Mucosa of descending colon (tissue), 3 donors: ENCODE measurements around the gene FOXD2. TPM values are rescaled to one million over a fixed set of nuclear protein-coding genes. Genes with fewer than 3 reads are reported as not detected.
A peak's percentile ranks its signal among the peaks of the same experiment; 100 is the strongest.
"Not testable (repeated sequence)": the region's sequence is repeated elsewhere in the genome, so short reads cannot be mapped to it uniquely, and the experiment has no call there.

Experiments
- ATAC-seq: fragments of 200-7000 bp; cut with Tn5 transposase; one replicate; pipeline ENCODE4 v1.9.1; 2020; ENCODE audit warnings: mild to moderate bottlenecking, moderate library complexity
- DNase-seq, 3 donors: peaks; one replicate each; pipeline ENCODE4 v3.0.0-alpha.2; 2020
- H3K36me3 ChIP-seq: fragments of 200-600 bp; one replicate; pipeline ENCODE4 v1.8.0; 2021; ENCODE audit warnings: low read depth, mild to moderate bottlenecking
- H3K4me1 ChIP-seq: fragments of 200-600 bp; one replicate; pipeline ENCODE4 v1.8.0; 2021; ENCODE audit warnings: low read depth, mild to moderate bottlenecking
- H3K4me3 ChIP-seq: fragments of 200-600 bp; one replicate; pipeline ENCODE4 v1.8.0; 2021; ENCODE audit warnings: mild to moderate bottlenecking
- H3K9me3 ChIP-seq: fragments of 200-600 bp; one replicate; pipeline ENCODE4 v1.8.0; 2021; ENCODE audit warnings: mild to moderate bottlenecking
- intact Hi-C, 2 donors: fragments of 100-400 bp; cut with DNase I in 1 of 2; cut with micrococcal nuclease in 1 of 2; formaldehyde crosslinking; loops; one replicate each; pipeline versions ENCODE4 v1.11.0 to v1.11.1; 2022; cut with DNase I, micrococcal nuclease
- total RNA-seq, 3 donors: library from RNA; stranded (reverse); fragmentation: NEBNext Ultra II Directional in 2 of 3; extraction: Animal tissue kit (Norgen Biotek cat#: 25700) in 2 of 3; gene quantifications; one replicate each; pipeline versions ENCODE4 v1.2.1 to v1.2.4, GENCODE V29; 2021 to 2023
- TF ChIP-seq, protein P1 (sequence below): fragments of 200-600 bp; IDR thresholded peaks from one replicate; pipeline ENCODE4 v1.8.0; 2022; ENCODE audit warnings: antibody characterized with exemption, mild to moderate bottlenecking
- donor health status: DM: no; HTN: no; CAD: no; lungs with moderate emphysema.
- donor health status: DM: no; HTN: no; CAD: no.
- donor health status: DM: no; HTN: yes; CAD: no.

FOXD2 gene
- total RNA-seq, 3 donors from 2014 or later = 7.7 to 24.8 (median 17.1) TPM

DNA sequence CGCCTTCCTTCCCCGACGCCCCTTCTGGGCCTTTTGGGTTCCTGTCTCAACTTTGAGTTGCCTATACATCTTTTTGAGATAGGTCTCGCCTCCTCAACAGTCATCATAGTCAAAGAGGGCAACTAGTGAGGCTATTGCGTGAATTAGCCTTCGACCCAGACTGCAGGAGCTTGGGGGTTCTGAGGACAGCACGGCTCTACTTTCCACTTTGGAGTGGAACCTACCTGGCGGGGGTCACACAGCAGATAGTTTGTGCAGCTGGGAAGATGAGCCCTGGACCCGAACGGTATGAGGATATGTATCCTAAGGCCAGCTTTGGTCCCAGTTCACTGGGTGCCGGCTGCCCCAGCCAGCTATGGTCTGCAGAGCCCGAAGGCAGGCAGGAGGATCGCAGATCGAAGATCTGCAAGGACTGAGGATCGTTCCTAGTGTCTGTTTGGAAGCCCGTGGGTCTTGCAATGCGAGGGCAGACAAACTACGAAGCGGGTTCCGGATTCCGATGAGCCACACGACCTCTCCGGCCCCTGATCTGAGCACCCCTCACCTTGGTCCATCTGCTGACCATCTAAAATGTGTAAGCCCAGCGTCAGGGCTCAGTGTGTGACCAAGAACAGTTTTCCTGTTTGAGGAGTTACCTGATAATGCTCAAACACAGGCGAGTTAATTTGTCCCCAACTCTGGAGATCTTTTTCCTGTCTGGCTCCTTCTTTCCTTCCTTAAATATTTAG is 8.1 kb downstream of the FOXD2 start:
- Histone ChIP-seq H3K36me3 (no peaks in the 10 kb centered on the region), H3K4me3 (no peak overlapping the region), H3K4me1 (peaks cover 11% of the 10 kb centered on the region), H3K9me3 (no peaks in the 10 kb centered on the region)
- DNase-seq (peak in 1 of 3 donors; percentile 41), ATAC-seq (no peak)
- TF ChIP-seq, protein P1, sequence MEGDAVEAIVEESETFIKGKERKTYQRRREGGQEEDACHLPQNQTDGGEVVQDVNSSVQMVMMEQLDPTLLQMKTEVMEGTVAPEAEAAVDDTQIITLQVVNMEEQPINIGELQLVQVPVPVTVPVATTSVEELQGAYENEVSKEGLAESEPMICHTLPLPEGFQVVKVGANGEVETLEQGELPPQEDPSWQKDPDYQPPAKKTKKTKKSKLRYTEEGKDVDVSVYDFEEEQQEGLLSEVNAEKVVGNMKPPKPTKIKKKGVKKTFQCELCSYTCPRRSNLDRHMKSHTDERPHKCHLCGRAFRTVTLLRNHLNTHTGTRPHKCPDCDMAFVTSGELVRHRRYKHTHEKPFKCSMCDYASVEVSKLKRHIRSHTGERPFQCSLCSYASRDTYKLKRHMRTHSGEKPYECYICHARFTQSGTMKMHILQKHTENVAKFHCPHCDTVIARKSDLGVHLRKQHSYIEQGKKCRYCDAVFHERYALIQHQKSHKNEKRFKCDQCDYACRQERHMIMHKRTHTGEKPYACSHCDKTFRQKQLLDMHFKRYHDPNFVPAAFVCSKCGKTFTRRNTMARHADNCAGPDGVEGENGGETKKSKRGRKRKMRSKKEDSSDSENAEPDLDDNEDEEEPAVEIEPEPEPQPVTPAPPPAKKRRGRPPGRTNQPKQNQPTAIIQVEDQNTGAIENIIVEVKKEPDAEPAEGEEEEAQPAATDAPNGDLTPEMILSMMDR = no peak
- intact Hi-C loops = no loop called here

DNA sequence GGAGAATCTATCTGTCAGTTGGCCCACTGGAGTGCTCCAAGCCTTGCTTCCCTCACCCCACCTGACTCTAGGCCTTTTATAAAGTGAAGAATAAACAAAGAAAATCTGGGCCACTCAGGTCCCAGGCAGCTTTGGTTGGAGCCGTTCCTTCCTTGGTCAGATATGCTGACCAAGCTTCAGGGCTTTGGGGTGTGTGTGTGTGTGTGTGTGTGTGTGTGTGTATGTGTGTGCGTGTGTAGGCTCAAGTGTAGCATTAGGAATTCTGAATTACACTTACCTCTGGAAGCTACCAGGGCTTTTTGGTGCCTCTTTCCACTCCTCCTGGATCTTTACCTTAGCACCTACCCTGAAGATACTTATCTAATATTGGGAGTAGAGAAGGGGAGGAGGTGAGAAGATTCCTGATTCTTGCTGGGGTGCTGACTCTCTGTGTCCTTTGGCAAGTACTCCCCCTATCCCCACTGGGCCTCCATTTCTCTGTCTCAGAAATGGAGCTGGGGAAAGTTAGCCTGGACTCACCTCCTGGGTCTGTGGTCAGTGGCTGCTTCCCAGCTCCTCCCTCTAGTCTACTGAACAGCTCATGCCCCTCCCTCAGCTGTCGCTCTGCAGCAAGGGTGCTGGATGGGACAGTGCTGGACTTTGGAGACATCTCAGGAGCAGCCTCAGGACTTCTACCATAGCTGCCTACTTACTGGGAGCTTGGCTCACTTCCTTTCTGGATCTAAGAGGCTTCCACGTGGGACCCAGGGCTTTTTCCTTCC is 10.8 kb downstream of the FOXD2 start:
- DNase-seq = no peak

DNA sequence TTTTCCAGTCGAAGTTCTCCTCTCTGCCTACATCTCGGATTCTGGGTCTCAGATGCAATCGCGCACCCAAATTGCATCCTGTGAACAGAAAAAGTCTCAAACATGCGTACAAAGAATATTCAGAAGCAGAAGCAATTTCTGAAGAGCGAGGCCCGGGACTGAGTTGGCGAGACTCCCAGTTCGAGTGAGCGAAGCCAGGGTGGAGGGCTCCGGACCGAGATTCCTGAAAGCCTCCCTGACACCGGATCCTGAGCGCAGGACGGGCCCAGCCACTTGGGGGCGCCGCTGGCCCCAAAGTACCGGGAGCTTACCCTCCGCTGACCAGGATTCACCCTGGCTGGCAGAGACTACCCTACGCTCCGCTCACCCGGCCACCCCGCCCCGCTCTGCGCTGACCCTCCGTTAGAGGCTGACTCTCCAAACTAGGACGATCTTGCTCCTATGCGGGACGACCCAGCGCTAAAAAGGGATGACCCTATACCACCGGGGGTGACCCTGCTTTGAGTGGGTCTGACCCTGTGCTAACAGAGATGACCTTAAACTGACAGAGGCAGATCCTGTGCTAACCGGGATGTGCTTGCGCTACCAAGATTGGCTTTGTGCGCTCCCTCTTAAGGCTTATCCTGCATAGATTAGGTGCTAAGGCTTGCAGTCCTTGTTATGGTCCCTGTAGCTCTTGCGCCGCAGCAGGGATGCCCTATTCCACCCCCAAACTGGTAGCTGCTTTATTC is 12.1 kb downstream of the FOXD2 start:
- Histone ChIP-seq H3K36me3 (no peaks in the 10 kb centered on the region), H3K9me3 (no peaks in the 10 kb centered on the region), H3K4me1 (peaks cover 11% of the 10 kb centered on the region), H3K4me3 (no peak overlapping the region)
- peak; percentile 50 for ATAC-seq
- intact Hi-C loops = no loop called here
- TF ChIP-seq, protein P1 = peak; percentile 14
- DNase-seq = peak in 2 of 3 donors; percentile 64 to 67

More for the DNA sequence above, 10.8 kb downstream of the FOXD2 start:
- Histone ChIP-seq H3K36me3 (no peaks in the 10 kb centered on the region), H3K9me3 (no peaks in the 10 kb centered on the region), H3K4me3 (no peak overlapping the region), H3K4me1 (peaks cover 11% of the 10 kb centered on the region)
- intact Hi-C loops = no loop called here
- TF ChIP-seq, protein P1 = no peak
- no peak for ATAC-seq

DNA sequence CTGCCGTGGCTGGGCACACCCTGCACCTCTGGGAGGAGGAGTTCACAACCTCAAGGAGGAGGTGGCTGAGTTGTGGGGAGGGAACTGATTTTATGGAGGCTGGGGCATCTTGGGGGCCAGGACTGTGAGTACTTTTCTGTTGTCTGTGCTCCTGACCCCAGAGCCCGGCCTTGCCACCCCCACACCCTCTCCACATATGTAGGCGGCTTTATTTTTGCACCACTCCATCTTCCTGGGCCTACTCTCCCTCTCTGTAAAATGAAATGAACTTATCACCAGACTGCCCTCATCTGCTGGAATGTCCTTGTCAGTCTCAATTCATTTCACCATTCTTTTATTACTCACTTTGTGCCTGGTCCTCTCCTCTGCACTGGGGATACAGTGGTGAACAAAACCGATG is 12.8 kb downstream of the FOXD2 start:
- H3K4me3 ChIP-seq = no peak overlapping the region
- H3K36me3 ChIP-seq = no peaks in the 10 kb centered on the region

DNA sequence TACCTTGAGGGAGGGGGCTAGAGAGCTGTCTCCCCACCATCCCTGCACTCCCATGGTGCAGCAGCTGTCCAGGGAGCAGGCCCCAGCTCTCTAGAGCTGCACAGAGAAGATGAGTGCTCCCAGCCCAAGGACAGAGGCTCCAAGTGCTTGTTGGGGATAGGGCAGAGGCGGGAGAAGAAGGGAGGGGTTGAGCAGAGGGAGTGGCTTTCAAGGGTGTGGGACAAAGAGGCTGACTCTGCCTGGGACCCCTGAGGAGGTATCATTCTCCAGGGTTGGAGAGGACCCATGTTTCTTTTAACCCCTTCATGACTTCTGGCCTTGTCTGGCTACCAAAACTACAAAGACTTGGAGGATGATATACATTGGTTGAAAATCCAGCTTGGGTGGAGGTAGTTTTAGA is 14.6 kb downstream of the FOXD2 start:
- no peaks in the 10 kb centered on the region for H3K9me3 ChIP-seq
- H3K4me1 ChIP-seq = peaks cover 3% of the 10 kb centered on the region
- TF ChIP-seq, protein P1 = no peak
- DNase-seq (peak in 1 of 3 donors; percentile 33), ATAC-seq (peak; percentile 30)
- no peak overlapping the region for H3K4me3 ChIP-seq
- intact Hi-C loops = no loop called here
- no peaks in the 10 kb centered on the region for H3K36me3 ChIP-seq

More for the DNA sequence above, 12.8 kb downstream of the FOXD2 start:
- DNase-seq (no peak), ATAC-seq (no peak)
- Histone ChIP-seq H3K4me1 (peaks cover 11% of the 10 kb centered on the region), H3K9me3 (no peaks in the 10 kb centered on the region)
- intact Hi-C loops = no loop called here
- TF ChIP-seq, protein P1 = no peak

DNA sequence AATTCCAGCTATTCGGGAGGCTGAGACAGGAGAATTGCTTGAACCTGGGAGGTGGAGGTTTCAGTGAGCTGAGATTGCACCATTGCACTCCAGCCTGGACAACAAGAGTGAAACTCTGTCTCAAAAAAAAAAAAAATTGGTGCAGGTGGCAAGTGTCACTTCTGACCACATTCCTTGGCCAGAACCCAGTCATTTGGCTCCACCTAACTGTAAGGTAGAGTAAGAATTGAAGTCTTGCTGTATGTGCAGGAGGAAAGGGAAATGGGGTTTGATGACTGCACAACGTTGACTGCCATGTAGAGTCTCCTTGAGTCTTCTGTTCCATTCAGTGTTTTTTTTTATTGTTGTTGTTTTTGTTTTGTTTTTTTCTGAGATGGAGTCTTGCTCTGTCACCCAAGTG is 16.1 kb downstream of the FOXD2 start:
- peak; percentile 5 for ATAC-seq
- H3K4me3 ChIP-seq, H3K9me3 ChIP-seq, H3K36me3 ChIP-seq, H3K4me1 ChIP-seq, intact Hi-C loops, DNase-seq: not testable (repeated sequence)
